CD14-positive monocyte (primary cell): Measurements from ENCODE around the gene PDE4D. TPM values are rescaled to one million over a fixed set of nuclear protein-coding genes. Genes with fewer than 3 reads are reported as not detected.

Source experiments
- DNase-seq, 3 donors: peaks; one replicate each; pipeline ENCODE4 v3.0.0-alpha.2; 2011 to 2022
- H2AFZ ChIP-seq: 2 replicates; pipeline ENCODE4 v1.6.0; 2012; ENCODE audit warnings: mild to moderate bottlenecking, low read depth, low read length, inconsistent platforms; ENCODE audit not compliant: insufficient read depth, poor library complexity, severe bottlenecking
- H3K27ac ChIP-seq, 2 donors: 1 replicate in 1 of 2; 2 replicates in 1 of 2; pipeline ENCODE4 v1.5.1; 2012 to 2013; ENCODE audit warnings: low read length in 2 of 2, control low read depth in 1 of 2, inconsistent platforms in 1 of 2, low read depth in 1 of 2, mild to moderate bottlenecking in 1 of 2
- H3K27me3 ChIP-seq, 2 donors: one replicate each; pipeline versions ENCODE4 v1.6.0 to v1.6.1; 2011 to 2013; ENCODE audit warnings: low read length in 2 of 2; ENCODE audit not compliant: control insufficient read depth in 2 of 2, insufficient read depth in 2 of 2
- H3K36me3 ChIP-seq, 2 donors: replicated peaks in 1 of 2; 1 replicate in 1 of 2; 2 replicates in 1 of 2; pipeline versions ENCODE4 v1.5.1 to v1.6.1; 2012 to 2013; ENCODE audit warnings: low read length in 2 of 2, control low read depth in 1 of 2, inconsistent platforms in 1 of 2, mild to moderate bottlenecking in 1 of 2; ENCODE audit not compliant: insufficient read depth in 2 of 2, control insufficient read depth in 1 of 2
- H3K4me1 ChIP-seq, 2 donors: 1 replicate in 1 of 2; 2 replicates in 1 of 2; pipeline versions ENCODE4 v1.5.1 to v1.6.1; 2012 to 2013; ENCODE audit warnings: low read length in 2 of 2, control low read depth in 1 of 2, inconsistent platforms in 1 of 2, mild to moderate bottlenecking in 1 of 2, moderate library complexity in 1 of 2; ENCODE audit not compliant: insufficient read depth in 2 of 2, control insufficient read depth in 1 of 2
- H3K4me2 ChIP-seq: replicated peaks from 2 replicates; pipeline ENCODE3; 2012; ENCODE audit warnings: low read length, moderate library complexity, mild to moderate bottlenecking; ENCODE audit not compliant: poor library complexity, severe bottlenecking; ENCODE audit errors: extremely low read depth
- H3K4me3 ChIP-seq, 3 experiments: fragments of 200-600 bp in 1 of 3; sonication (generic) in 1 of 3; replicated peaks in 1 of 3; 1 replicate in 2 of 3; 2 replicates in 1 of 3; pipeline ENCODE4 v1.5.1; 2011 to 2013; ENCODE audit warnings: low read length in 3 of 3, mild to moderate bottlenecking in 3 of 3, control low read depth in 2 of 3, low read depth in 2 of 3, inconsistent platforms in 1 of 3, moderate library complexity in 1 of 3
- H3K79me2 ChIP-seq: 2 replicates; pipeline ENCODE4 v1.6.0; 2012; ENCODE audit warnings: mild to moderate bottlenecking, control low read depth, inconsistent platforms, low read length, moderate library complexity; ENCODE audit not compliant: insufficient read depth
- H3K9ac ChIP-seq: 2 replicates; pipeline ENCODE4 v1.6.0; 2017; ENCODE audit warnings: low read length, mild to moderate bottlenecking; ENCODE audit not compliant: insufficient read depth, poor library complexity, severe bottlenecking
- H3K9me3 ChIP-seq, 2 donors: replicated peaks in 1 of 2; 1 replicate in 1 of 2; 2 replicates in 1 of 2; pipeline versions ENCODE4 v1.5.1 to v1.6.1; 2012 to 2013; ENCODE audit warnings: low read length in 2 of 2, control low read depth in 1 of 2; ENCODE audit not compliant: control insufficient read depth in 1 of 2, insufficient read depth in 1 of 2
- H4K20me1 ChIP-seq: 2 replicates; pipeline ENCODE4 v1.6.0; 2012; ENCODE audit warnings: mild to moderate bottlenecking, low read length, control low read depth, moderate library complexity; ENCODE audit not compliant: insufficient read depth
- H3K27ac Mint-ChIP-seq, 7 donors: one replicate each; pipeline ENCODE4 v1.8.0; 2020; ENCODE audit warnings: mild to moderate bottlenecking in 7 of 7, mixed read lengths in 7 of 7, moderate library complexity in 6 of 7, inconsistent platforms in 2 of 7
- H3K27me3 Mint-ChIP-seq, 3 donors: one replicate each; pipeline ENCODE4 v1.8.0; 2021 to 2022; ENCODE audit warnings: low read depth in 3 of 3, mild to moderate bottlenecking in 3 of 3, mixed read lengths in 3 of 3, moderate library complexity in 3 of 3, inconsistent platforms in 1 of 3
- H3K36me3 Mint-ChIP-seq, 2 donors: one replicate each; pipeline ENCODE4 v1.8.0; 2020; ENCODE audit warnings: mixed read lengths in 2 of 2, inconsistent platforms in 1 of 2, mild to moderate bottlenecking in 1 of 2
- H3K4me1 Mint-ChIP-seq: one replicate; pipeline ENCODE4 v1.8.0; 2020; ENCODE audit warnings: mild to moderate bottlenecking, mixed read lengths
- H3K4me3 Mint-ChIP-seq, 2 donors: one replicate each; pipeline ENCODE4 v1.8.0; 2020; ENCODE audit warnings: mild to moderate bottlenecking in 2 of 2, mixed read lengths in 2 of 2, moderate library complexity in 1 of 2
- H3K9me3 Mint-ChIP-seq, 7 donors: one replicate each; pipeline ENCODE4 v1.8.0; 2020 to 2022; ENCODE audit warnings: mixed read lengths in 7 of 7, mild to moderate bottlenecking in 6 of 7, moderate library complexity in 6 of 7, inconsistent platforms in 2 of 7
- WGBS: methylation state at CpG from one replicate; pipeline ENCODE4 v1.1.5; 2013; ENCODE audit warnings: missing lambda C conversion rate; ENCODE audit not compliant: insufficient coverage; 5-methylcytosine and 5-hydroxymethylcytosine counted together
- intact Hi-C, 2 donors: fragments of 100-400 bp; cut with micrococcal nuclease; formaldehyde crosslinking; loops; one replicate each; pipeline versions ENCODE4 v1.15.0 to v1.15.1; 2023
- polyA plus RNA-seq, 3 donors: library from polyadenylated mRNA; depleted of rRNA in 1 of 3; unstranded in 2 of 3; stranded (reverse) in 1 of 3; fragments of 300-500 nt in 2 of 3; fragments of >200 nt in 1 of 3; fragmentation: Illumina TruSeq in 2 of 3; gene quantifications; 1 replicate in 2 of 3; 2 replicates in 1 of 3; pipeline ENCODE4 v1.2.3, GENCODE V29; 2012 to 2021
- small RNA-seq: library from RNA; depleted of rRNA; stranded (forward); fragments of <200 nt; gene quantifications from one replicate; pipeline ENCODE3, GENCODE V24; 2012; ENCODE audit warnings: low read depth; ENCODE audit not compliant: insufficient read length
- TF ChIP-seq, protein P1 (sequence below): fragments of 200-600 bp; IDR thresholded peaks from one replicate; pipeline ENCODE4 v1.8.0; 2022; ENCODE audit warnings: antibody characterized with exemption, mild to moderate bottlenecking

PDE4D gene
- polyA plus RNA-seq, 3 donors: 1.9 to 3.4 (median 2.8) TPM

DNA sequence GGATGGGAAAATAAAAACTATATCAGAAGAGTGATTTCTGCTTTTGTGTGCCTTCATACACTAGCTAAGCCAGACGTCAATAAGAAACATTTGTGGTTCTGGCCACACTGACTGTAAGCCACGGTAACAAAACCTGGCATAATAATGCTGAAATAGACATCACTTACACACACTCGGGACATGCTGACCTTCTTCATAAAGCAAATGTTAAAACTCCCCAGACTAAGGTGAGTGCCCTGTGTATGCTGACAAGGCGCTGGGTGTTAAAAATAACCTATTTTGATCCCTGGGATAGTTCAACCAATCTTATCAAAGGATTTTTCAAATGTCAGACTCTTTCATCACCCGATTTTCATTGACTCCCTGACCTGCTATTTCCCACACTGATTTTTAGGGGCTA is 973.7 kb downstream of the PDE4D start:
- Histone ChIP-seq H4K20me1 (no peaks in the 10 kb centered on the region), H3K79me2 (no peaks in the 10 kb centered on the region), H3K9ac (no peak overlapping the region), H2AFZ (no peak overlapping the region), H3K36me3 (no peaks in the 10 kb centered on the region), H3K27me3 (no peaks in the 10 kb centered on the region), H3K9me3 (no peaks in the 10 kb centered on the region), H3K4me3 (no peak overlapping the region), H3K4me2 (no peak overlapping the region), H3K27ac (no peak overlapping the region), H3K4me1 (no peaks in the 10 kb centered on the region)
- H3K4me3 Mint-ChIP-seq: no peak overlapping the region
- peaks cover 0 to 2% (median 0%) of the 10 kb centered on the region in 3 donors for H3K27me3 Mint-ChIP-seq
- H3K9me3 Mint-ChIP-seq: peaks cover 0 to 3% (median 0%) of the 10 kb centered on the region in 7 donors
- H3K36me3 Mint-ChIP-seq: no peaks in the 10 kb centered on the region
- H3K27ac Mint-ChIP-seq: no peak overlapping the region
- TF ChIP-seq, protein P1, sequence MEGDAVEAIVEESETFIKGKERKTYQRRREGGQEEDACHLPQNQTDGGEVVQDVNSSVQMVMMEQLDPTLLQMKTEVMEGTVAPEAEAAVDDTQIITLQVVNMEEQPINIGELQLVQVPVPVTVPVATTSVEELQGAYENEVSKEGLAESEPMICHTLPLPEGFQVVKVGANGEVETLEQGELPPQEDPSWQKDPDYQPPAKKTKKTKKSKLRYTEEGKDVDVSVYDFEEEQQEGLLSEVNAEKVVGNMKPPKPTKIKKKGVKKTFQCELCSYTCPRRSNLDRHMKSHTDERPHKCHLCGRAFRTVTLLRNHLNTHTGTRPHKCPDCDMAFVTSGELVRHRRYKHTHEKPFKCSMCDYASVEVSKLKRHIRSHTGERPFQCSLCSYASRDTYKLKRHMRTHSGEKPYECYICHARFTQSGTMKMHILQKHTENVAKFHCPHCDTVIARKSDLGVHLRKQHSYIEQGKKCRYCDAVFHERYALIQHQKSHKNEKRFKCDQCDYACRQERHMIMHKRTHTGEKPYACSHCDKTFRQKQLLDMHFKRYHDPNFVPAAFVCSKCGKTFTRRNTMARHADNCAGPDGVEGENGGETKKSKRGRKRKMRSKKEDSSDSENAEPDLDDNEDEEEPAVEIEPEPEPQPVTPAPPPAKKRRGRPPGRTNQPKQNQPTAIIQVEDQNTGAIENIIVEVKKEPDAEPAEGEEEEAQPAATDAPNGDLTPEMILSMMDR: no peak
- 91% methylated on average over 3 of the region's 5 CpGs for WGBS
- H3K4me1 Mint-ChIP-seq: peaks cover 7% of the 10 kb centered on the region
- no peak for DNase-seq
- intact Hi-C loops: no loop called here

Small RNA genes within 50 kb of the gene (small RNA-seq; reads per million reads assigned to genes)
- 17.7 reads per million, percentile 86 among the genes with 10 or more reads in this experiment for gene MIR582
